IMR-90 (cell line): ENCODE data around the gene CRY2. TPM values are rescaled to one million over a fixed set of nuclear protein-coding genes. Genes with fewer than 3 reads are reported as not detected.

Source experiments
- ATAC-seq: fragments of 200-7000 bp; cut with Tn5 transposase; 2 replicates; pipeline ENCODE4 v1.9.1; 2020; ENCODE audit warnings: low read depth, mild to moderate bottlenecking, moderate library complexity
- BruUV-seq: library from RNA; stranded (reverse); fragments of 400-500 nt; replicated peaks from 2 replicates; lab custom pipeline; 2021; lab: Mats Ljungman, UMichigan
- CTCF ChIA-PET: fragments of 300-600 bp; formaldehyde crosslinking; extraction: SDS; loops from one replicate; lab custom pipeline; 2021; ENCODE audit warnings: antibody characterized with exemption; lab: Yijun Ruan, JAX
- POLR2A ChIA-PET: fragments of 300-600 bp; sonication (Branson Sonifier 250); formaldehyde crosslinking; loops from one replicate; lab custom pipeline; 2022; ENCODE audit warnings: antibody characterized with exemption; ENCODE audit not compliant: unreplicated experiment; lab: Charles Lee
- DNase-seq: peaks from one replicate; pipeline ENCODE4 v3.0.0; 2013
- H2AFZ ChIP-seq: replicated peaks from 2 replicates; pipeline ENCODE3; 2013; ENCODE audit warnings: low read length, mild to moderate bottlenecking; ENCODE audit not compliant: poor library complexity
- H2AK5ac ChIP-seq: 2 replicates; pipeline ENCODE4 v1.6.1; 2013; ENCODE audit warnings: low read depth, low read length, inconsistent platforms
- H2AK9ac ChIP-seq: replicated peaks from 2 replicates; pipeline ENCODE3; 2013; ENCODE audit warnings: mild to moderate bottlenecking, low read depth, low read length, moderate library complexity; ENCODE audit not compliant: poor library complexity
- H2BK120ac ChIP-seq: 2 replicates; pipeline ENCODE4 v1.6.1; 2013; ENCODE audit warnings: low read depth, low read length, inconsistent platforms
- H2BK15ac ChIP-seq: 3 replicates; pipeline ENCODE4 v1.6.1; 2013; ENCODE audit warnings: low read depth, low read length, inconsistent platforms
- H2BK20ac ChIP-seq: 2 replicates; pipeline ENCODE4 v1.6.1; 2013; ENCODE audit warnings: low read depth, mild to moderate bottlenecking, inconsistent platforms, low read length, moderate library complexity
- H2BK5ac ChIP-seq: 2 replicates; pipeline ENCODE4 v1.6.1; 2013; ENCODE audit warnings: mild to moderate bottlenecking, low read depth, low read length, inconsistent platforms; ENCODE audit not compliant: poor library complexity, severe bottlenecking
- H3K14ac ChIP-seq: replicated peaks from 2 replicates; pipeline ENCODE4 v1.6.1; 2013; ENCODE audit warnings: low read depth, low read length, inconsistent platforms
- H3K18ac ChIP-seq: 2 replicates; pipeline ENCODE4 v1.6.1; 2013; ENCODE audit warnings: low read depth, low read length, control low read depth
- H3K23ac ChIP-seq: 2 replicates; pipeline ENCODE4 v1.6.1; 2013; ENCODE audit warnings: low read depth, low read length, inconsistent platforms
- H3K27ac ChIP-seq: 2 replicates; pipeline ENCODE4 v1.5.1; 2013; ENCODE audit warnings: mild to moderate bottlenecking, control low read depth, low read length; ENCODE audit not compliant: insufficient read depth
- H3K27me3 ChIP-seq: 2 replicates; pipeline ENCODE4 v1.6.1; 2013; ENCODE audit warnings: low read length; ENCODE audit not compliant: control insufficient read depth, insufficient read depth
- H3K36me3 ChIP-seq: 2 replicates; pipeline ENCODE4 v1.6.1; 2013; ENCODE audit warnings: low read length, mixed read lengths; ENCODE audit not compliant: control insufficient read depth, insufficient read depth
- H3K4ac ChIP-seq: 2 replicates; pipeline ENCODE4 v1.6.1; 2013; ENCODE audit warnings: low read depth, low read length, inconsistent platforms
- H3K4me1 ChIP-seq: 2 replicates; pipeline ENCODE4 v1.6.1; 2013; ENCODE audit warnings: low read length, mixed read lengths; ENCODE audit not compliant: control insufficient read depth, insufficient read depth
- H3K4me2 ChIP-seq: 2 replicates; pipeline ENCODE4 v1.6.1; 2013; ENCODE audit warnings: low read depth, mild to moderate bottlenecking, control low read depth, low read length, moderate library complexity
- H3K4me3 ChIP-seq: 2 replicates; pipeline ENCODE4 v1.5.1; 2013; ENCODE audit warnings: low read depth, mild to moderate bottlenecking, control low read depth, low read length, moderate library complexity; ENCODE audit not compliant: insufficient read depth
- H3K56ac ChIP-seq: 2 replicates; pipeline ENCODE4 v1.6.1; 2013; ENCODE audit warnings: low read length, inconsistent platforms; ENCODE audit not compliant: insufficient read depth; ENCODE audit errors: extremely low read depth
- H3K79me1 ChIP-seq, 2 experiments: 2 replicates each; pipeline ENCODE4 v1.6.1; 2013; ENCODE audit warnings: low read length in 2 of 2, inconsistent platforms in 1 of 2, low read depth in 1 of 2
- H3K9ac ChIP-seq: 2 replicates; pipeline ENCODE4 v1.6.1; 2013; ENCODE audit warnings: low read depth, low read length, control low read depth
- H3K9me1 ChIP-seq: 2 replicates; pipeline ENCODE4 v1.6.1; 2013; ENCODE audit warnings: low read length, inconsistent platforms; ENCODE audit not compliant: insufficient read depth
- H3K9me3 ChIP-seq: 2 replicates; pipeline ENCODE4 v1.6.1; 2013; ENCODE audit warnings: low read length; ENCODE audit not compliant: control insufficient read depth, insufficient read depth
- H4K20me1 ChIP-seq: 2 replicates; pipeline ENCODE4 v1.6.1; 2013; ENCODE audit warnings: low read length, inconsistent platforms; ENCODE audit not compliant: insufficient read depth
- H4K5ac ChIP-seq: 2 replicates; pipeline ENCODE4 v1.6.1; 2013; ENCODE audit warnings: mild to moderate bottlenecking, low read depth, low read length, control low read depth
- H4K8ac ChIP-seq, 2 experiments: 2 replicates each; pipeline ENCODE4 v1.6.1; 2013; ENCODE audit warnings: low read depth in 2 of 2, low read length in 2 of 2, control low read depth in 1 of 2, inconsistent platforms in 1 of 2
- H4K91ac ChIP-seq: 2 replicates; pipeline ENCODE4 v1.6.1; 2013; ENCODE audit warnings: low read depth, low read length, inconsistent platforms; ENCODE audit not compliant: insufficient read depth
- MXI1 ChIP-seq: IDR thresholded peaks from 2 replicates; pipeline ENCODE4 v1.6.1; 2012; ENCODE audit warnings: low read depth, mild to moderate bottlenecking, low read length, moderate library complexity, borderline replicate concordance
- WGBS, 2 experiments: methylation state at CpG; one replicate each; pipeline versions ENCODE4 v1.1.5 to v1.1.7; 2013; ENCODE audit warnings: missing lambda C conversion rate in 2 of 2; ENCODE audit not compliant: insufficient read length in 1 of 2; ENCODE audit errors: extremely low coverage in 2 of 2; 5-methylcytosine and 5-hydroxymethylcytosine counted together
- dilution Hi-C: fragments of 300-500 bp; cut with HindIII; formaldehyde crosslinking; loops from one replicate; pipeline ENCODE4 v1.14.3; 2018; ENCODE audit warnings: low sequenced_read_pairs; ENCODE audit not compliant: unreplicated experiment
- in situ Hi-C: fragments of 300-500 bp; cut with MboI; formaldehyde crosslinking; loops from 3 replicates; pipeline ENCODE4 v1.14.3; 2019; ENCODE audit warnings: low sequenced_read_pairs, inconsistent platforms, mixed read lengths
- intact Hi-C: fragments of 100-400 bp; cut with micrococcal nuclease; formaldehyde crosslinking; loops from 2 replicates; pipeline ENCODE4 v1.10.0; 2022
- polyA plus RNA-seq, 3 experiments: library from polyadenylated mRNA; depleted of rRNA; stranded (reverse); fragments of >200 nt; gene quantifications; 2 replicates each; pipeline ENCODE4 v1.2.3, GENCODE V29; 2012; ENCODE audit warnings: low replicate concordance in 1 of 3
- total RNA-seq: library from RNA; depleted of rRNA; stranded (reverse); fragments of >200 nt; gene quantifications from 2 replicates; pipeline ENCODE4 v1.2.3, GENCODE V29; 2012

The CRY2 gene
- total and polyA plus RNA-seq, 2 of the 4 experiments (the other 2 are of a cell fraction) = 12.2 to 13.1 TPM

- H2AFZ ChIP-seq = no peak overlapping the region
- H2AK9ac ChIP-seq = no peak overlapping the region
- H2BK120ac ChIP-seq = no peak overlapping the region
- no peak overlapping the region for H3K4me3 ChIP-seq
- no peak overlapping the region for H2BK15ac ChIP-seq
- DNase-seq (no peak), ATAC-seq (no peak)
- no peak overlapping the region for H3K9ac ChIP-seq
- WGBS, 2 experiments = no CpG with 5 or more reads among the region's 2 CpGs
- no peak overlapping the region for H4K91ac ChIP-seq
- no peaks in the 10 kb centered on the region for H3K36me3 ChIP-seq
- no peaks in the 10 kb centered on the region for H4K20me1 ChIP-seq
- peaks cover 4% of the 10 kb centered on the region; the same call in 1 of the 2 replicates for H3K4me1 ChIP-seq
- no peak overlapping the region for H3K23ac ChIP-seq
- H2BK5ac ChIP-seq = no peak overlapping the region
- no peak for TF ChIP-seq MXI1
- no TSS peak for BruUV-seq
- no peak overlapping the region for H2AK5ac ChIP-seq
- H4K8ac ChIP-seq = no peak overlapping the region
- no peak overlapping the region for H2BK20ac ChIP-seq
- H3K4me2 ChIP-seq = no peak overlapping the region
- H3K18ac ChIP-seq = no peak overlapping the region
- H3K9me3 ChIP-seq = no peaks in the 10 kb centered on the region
- H3K79me1 ChIP-seq = peaks cover under 1 to 1% of the 10 kb centered on the region in 2 experiments; a peak in 2 of 4 replicates
- in situ Hi-C loops (loop anchor here (25.0 kb wide), 1 partner anchor 1238 kb away; the partner anchor contains the start of gene CD82), dilution Hi-C loops (no loop called here), intact Hi-C loops (no loop called here)
- H3K27me3 ChIP-seq = peaks cover 5% of the 10 kb centered on the region
- H3K9me1 ChIP-seq = peaks cover 4% of the 10 kb centered on the region; the same call in 1 of the 2 replicates
- no peak overlapping the region for H3K56ac ChIP-seq
- H3K14ac ChIP-seq = no peak overlapping the region
- ChIA-PET CTCF (interaction anchor here (1.1 kb wide), 1 partner anchor 18 kb away, joined by 3 read pairs; no protein-coding TSS in a partner anchor), POLR2A (no interaction called here)
- no peak overlapping the region for H4K5ac ChIP-seq
- H3K27ac ChIP-seq = no peak overlapping the region
- H3K4ac ChIP-seq = no peak overlapping the region
These were observed 47.0 kb upstream of the CRY2 start for GRCh38 chr11:45800261-45800660.
